Measurements from ENCODE around the gene CCT4.

DNA sequence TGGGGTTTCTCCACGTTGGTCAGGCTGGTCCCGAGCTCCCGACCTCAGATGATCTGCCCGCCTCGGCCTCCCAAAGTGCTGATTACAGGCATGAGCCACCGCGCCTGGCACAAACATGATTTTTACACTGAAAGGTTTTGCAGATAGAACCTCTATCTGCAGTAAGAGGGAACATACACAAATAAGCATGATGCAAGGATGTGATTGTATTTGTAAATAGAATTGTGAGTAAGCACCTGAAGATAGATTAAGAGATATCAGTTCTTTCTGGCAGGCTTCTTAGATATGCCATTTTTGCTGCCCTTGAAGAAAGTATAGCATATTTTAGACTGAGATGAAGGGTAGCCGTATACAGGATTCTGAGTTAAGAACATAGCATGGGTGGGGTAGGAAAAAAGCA lies 20.7 kb upstream of the CCT4 start:
- no peak for TF ChIP-seq POLR2A (IDR thresholded peaks at IDR 0.05; ENCODE audit: low read length)
- TF ChIP-seq, protein P1, sequence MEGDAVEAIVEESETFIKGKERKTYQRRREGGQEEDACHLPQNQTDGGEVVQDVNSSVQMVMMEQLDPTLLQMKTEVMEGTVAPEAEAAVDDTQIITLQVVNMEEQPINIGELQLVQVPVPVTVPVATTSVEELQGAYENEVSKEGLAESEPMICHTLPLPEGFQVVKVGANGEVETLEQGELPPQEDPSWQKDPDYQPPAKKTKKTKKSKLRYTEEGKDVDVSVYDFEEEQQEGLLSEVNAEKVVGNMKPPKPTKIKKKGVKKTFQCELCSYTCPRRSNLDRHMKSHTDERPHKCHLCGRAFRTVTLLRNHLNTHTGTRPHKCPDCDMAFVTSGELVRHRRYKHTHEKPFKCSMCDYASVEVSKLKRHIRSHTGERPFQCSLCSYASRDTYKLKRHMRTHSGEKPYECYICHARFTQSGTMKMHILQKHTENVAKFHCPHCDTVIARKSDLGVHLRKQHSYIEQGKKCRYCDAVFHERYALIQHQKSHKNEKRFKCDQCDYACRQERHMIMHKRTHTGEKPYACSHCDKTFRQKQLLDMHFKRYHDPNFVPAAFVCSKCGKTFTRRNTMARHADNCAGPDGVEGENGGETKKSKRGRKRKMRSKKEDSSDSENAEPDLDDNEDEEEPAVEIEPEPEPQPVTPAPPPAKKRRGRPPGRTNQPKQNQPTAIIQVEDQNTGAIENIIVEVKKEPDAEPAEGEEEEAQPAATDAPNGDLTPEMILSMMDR (IDR thresholded peaks at IDR 0.05) = no peak
- no peak for TF ChIP-seq BHLHE40 (IDR thresholded peaks at IDR 0.05; ENCODE audit: low read depth, low read length)
- TF ChIP-seq SMC3 (IDR thresholded peaks at IDR 0.05) = no peak
- no peak for TF ChIP-seq CHD4 (IDR thresholded peaks at IDR 0.05; ENCODE audit: borderline replicate concordance)
- TF ChIP-seq, protein P2, sequence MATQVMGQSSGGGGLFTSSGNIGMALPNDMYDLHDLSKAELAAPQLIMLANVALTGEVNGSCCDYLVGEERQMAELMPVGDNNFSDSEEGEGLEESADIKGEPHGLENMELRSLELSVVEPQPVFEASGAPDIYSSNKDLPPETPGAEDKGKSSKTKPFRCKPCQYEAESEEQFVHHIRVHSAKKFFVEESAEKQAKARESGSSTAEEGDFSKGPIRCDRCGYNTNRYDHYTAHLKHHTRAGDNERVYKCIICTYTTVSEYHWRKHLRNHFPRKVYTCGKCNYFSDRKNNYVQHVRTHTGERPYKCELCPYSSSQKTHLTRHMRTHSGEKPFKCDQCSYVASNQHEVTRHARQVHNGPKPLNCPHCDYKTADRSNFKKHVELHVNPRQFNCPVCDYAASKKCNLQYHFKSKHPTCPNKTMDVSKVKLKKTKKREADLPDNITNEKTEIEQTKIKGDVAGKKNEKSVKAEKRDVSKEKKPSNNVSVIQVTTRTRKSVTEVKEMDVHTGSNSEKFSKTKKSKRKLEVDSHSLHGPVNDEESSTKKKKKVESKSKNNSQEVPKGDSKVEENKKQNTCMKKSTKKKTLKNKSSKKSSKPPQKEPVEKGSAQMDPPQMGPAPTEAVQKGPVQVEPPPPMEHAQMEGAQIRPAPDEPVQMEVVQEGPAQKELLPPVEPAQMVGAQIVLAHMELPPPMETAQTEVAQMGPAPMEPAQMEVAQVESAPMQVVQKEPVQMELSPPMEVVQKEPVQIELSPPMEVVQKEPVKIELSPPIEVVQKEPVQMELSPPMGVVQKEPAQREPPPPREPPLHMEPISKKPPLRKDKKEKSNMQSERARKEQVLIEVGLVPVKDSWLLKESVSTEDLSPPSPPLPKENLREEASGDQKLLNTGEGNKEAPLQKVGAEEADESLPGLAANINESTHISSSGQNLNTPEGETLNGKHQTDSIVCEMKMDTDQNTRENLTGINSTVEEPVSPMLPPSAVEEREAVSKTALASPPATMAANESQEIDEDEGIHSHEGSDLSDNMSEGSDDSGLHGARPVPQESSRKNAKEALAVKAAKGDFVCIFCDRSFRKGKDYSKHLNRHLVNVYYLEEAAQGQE (IDR thresholded peaks at IDR 0.05) = no peak
- TF ChIP-seq, protein P3, sequence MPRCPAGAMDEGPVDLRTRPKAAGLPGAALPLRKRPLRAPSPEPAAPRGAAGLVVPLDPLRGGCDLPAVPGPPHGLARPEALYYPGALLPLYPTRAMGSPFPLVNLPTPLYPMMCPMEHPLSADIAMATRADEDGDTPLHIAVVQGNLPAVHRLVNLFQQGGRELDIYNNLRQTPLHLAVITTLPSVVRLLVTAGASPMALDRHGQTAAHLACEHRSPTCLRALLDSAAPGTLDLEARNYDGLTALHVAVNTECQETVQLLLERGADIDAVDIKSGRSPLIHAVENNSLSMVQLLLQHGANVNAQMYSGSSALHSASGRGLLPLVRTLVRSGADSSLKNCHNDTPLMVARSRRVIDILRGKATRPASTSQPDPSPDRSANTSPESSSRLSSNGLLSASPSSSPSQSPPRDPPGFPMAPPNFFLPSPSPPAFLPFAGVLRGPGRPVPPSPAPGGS (IDR thresholded peaks at IDR 0.05) = no peak
- TF ChIP-seq ZSCAN20 (CRISPR knock-in tag; IDR thresholded peaks at IDR 0.05) = no peak
- no peak for TF ChIP-seq ESRRA (IDR thresholded peaks at IDR 0.05; ENCODE audit: borderline replicate concordance, low read length)
- TF ChIP-seq JUNB (IDR thresholded peaks at IDR 0.05) = no peak
- TF ChIP-seq EP300 (IDR thresholded peaks at IDR 0.05) = no peak
- TF ChIP-seq RARB (CRISPR knock-in tag; IDR thresholded peaks at IDR 0.05) = no peak
